Ishikawa (cell line): ENCODE data around the gene DBN1.

ENCODE experiments used
- CEBPB ChIP-seq: IDR thresholded peaks from 2 replicates; pipeline ENCODE4 v1.6.1; 2012
- CREB1 ChIP-seq: IDR thresholded peaks from 2 replicates; pipeline ENCODE4 v1.6.1; 2012; ENCODE audit warnings: low read depth
- EGR1 ChIP-seq: IDR thresholded peaks from 2 replicates; pipeline ENCODE4 v1.6.1; 2012
- EP300 ChIP-seq: IDR thresholded peaks from 2 replicates; pipeline ENCODE4 v1.6.1; 2012; ENCODE audit warnings: borderline replicate concordance
- FOXM1 ChIP-seq: IDR thresholded peaks from 2 replicates; pipeline ENCODE4 v1.6.1; 2012; ENCODE audit warnings: low read depth, borderline replicate concordance
- NFIC ChIP-seq: IDR thresholded peaks from 2 replicates; pipeline ENCODE4 v1.6.1; 2012
- RAD21 ChIP-seq: IDR thresholded peaks from 2 replicates; pipeline ENCODE4 v1.6.1; 2012; ENCODE audit warnings: low read depth
- TAF1 ChIP-seq: IDR thresholded peaks from 2 replicates; pipeline ENCODE4 v1.6.1; 2012; ENCODE audit warnings: low read depth, mild to moderate bottlenecking
- TCF12 ChIP-seq: IDR thresholded peaks from 2 replicates; pipeline ENCODE4 v1.6.1; 2012; ENCODE audit warnings: low read depth
- TEAD4 ChIP-seq: IDR thresholded peaks from 2 replicates; pipeline ENCODE4 v1.6.1; 2012
- YY1 ChIP-seq: IDR thresholded peaks from 2 replicates; pipeline ENCODE4 v1.6.1; 2012; ENCODE audit warnings: low read depth
- ZBTB7A ChIP-seq: IDR thresholded peaks from 2 replicates; pipeline ENCODE4 v1.6.1; 2012; ENCODE audit warnings: low read depth
- TF ChIP-seq, protein P1 (sequence below): IDR thresholded peaks from 2 replicates; pipeline ENCODE4 v1.6.1; 2012
- TF ChIP-seq, protein P2 (sequence below): IDR thresholded peaks from 2 replicates; pipeline ENCODE4 v1.6.1; 2012; ENCODE audit warnings: low read depth, mild to moderate bottlenecking
- TF ChIP-seq, protein P3 (sequence below): IDR thresholded peaks from 2 replicates; pipeline ENCODE4 v1.6.1; 2012

DBN1 gene

DNA sequence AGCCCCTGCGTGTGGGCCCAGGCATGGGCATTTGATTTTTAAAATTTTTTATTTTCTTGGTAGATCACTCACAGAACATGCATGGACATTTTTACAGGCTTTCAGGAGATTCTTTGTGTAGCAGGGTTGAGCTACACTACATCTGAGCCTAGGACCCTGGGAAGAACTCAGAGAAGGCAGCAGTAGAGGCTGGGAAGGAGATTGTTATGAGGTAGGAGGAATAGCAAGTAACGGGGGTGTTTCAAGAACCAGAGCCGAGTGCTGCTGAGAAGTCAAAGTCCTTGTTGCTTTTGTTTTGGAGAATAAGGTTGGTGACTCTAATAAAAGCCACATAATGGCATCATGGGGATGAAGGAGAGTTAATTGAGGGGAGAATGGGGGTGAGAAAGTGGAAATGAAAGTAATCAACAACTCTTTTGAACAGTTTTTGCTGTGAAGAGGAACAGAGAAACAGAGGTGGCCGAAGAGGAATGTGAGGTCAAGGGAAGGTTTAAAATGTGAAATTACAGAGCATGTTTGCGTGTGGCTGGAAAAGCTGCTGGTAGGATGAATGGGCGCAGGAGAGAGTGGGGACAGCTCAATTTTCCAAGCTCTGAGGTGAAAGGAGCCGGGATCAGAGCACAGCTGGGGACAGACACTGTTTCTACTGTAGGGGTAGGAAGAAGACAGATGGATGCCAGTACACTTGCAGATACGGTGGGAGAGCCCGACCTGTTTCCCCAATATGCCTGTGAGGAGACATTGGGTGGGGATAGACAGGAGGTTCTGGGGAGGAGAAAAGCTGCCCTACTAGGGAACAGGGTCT lies 28.6 kb upstream of the DBN1 start:
- TF ChIP-seq, protein P1, sequence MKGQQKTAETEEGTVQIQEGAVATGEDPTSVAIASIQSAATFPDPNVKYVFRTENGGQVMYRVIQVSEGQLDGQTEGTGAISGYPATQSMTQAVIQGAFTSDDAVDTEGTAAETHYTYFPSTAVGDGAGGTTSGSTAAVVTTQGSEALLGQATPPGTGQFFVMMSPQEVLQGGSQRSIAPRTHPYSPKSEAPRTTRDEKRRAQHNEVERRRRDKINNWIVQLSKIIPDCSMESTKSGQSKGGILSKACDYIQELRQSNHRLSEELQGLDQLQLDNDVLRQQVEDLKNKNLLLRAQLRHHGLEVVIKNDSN, result no peak

DNA sequence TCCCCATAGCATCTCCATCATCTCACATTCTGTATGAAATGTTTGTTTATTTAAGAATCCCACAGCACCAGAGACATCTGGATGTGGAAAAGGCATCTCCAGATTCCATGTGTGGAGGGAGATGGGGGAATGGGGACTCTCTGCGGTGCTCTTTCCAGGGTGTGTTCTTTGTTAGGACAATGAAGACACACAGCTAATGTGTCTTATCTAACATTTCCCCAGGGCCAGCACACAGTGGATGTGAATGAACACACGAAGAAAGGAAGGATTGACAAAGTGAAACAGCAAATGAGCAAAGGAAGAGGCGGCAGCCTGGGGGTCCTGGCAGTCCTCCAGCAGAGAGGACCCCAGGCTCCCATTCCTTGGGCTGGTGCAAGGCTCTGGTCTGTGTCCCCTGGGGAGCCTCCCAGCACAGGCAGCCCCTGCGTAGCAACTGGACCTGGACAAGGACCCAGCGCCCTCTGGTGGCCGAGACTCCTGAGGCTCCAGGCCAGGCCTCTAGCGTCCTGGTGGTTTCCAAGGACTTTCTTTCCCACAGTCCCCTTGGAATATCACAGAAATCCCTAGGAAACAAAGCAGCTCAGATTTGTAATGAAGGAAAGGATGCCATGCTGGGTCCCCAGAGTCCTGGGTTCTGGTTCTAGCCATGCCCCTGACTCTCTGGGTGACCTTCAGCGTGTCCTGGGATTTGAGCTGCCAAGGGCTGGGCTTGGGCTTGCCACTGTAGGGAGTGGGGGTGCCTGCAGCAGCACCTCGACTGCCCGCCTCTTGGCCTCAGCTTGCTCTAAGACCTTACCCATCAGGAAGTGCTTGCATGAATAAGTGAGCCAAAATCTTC lies 27.5 kb upstream of the DBN1 start:
- TF ChIP-seq RAD21 (peak; percentile 83), CEBPB (no peak)

DNA sequence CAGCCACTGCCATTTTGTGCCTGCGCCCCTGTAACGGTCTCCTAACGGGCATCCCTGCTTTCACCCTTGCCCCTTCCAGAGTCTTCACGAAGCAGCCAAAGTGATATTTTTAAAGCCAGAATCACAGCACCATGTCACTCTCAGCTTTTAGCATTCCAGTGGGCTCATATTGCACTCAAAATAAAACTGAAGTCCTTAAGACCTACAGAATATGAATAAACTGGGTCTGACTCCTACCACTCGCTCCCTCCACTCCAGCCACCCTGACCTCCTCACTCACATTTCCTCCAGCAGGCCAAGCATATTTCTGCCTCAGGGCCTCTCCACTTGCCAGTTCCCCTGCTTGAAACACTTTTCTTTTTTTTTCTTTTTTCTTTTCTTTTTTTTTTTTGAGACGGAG lies 26.4 kb upstream of the DBN1 start:
- TF ChIP-seq TAF1 (no peak), RAD21 (no peak), CEBPB (no peak), NFIC (no peak), YY1 (no peak), FOXM1 (no peak), ZBTB7A (no peak)
- TF ChIP-seq, protein P1, result no peak
- TF ChIP-seq, protein P2, sequence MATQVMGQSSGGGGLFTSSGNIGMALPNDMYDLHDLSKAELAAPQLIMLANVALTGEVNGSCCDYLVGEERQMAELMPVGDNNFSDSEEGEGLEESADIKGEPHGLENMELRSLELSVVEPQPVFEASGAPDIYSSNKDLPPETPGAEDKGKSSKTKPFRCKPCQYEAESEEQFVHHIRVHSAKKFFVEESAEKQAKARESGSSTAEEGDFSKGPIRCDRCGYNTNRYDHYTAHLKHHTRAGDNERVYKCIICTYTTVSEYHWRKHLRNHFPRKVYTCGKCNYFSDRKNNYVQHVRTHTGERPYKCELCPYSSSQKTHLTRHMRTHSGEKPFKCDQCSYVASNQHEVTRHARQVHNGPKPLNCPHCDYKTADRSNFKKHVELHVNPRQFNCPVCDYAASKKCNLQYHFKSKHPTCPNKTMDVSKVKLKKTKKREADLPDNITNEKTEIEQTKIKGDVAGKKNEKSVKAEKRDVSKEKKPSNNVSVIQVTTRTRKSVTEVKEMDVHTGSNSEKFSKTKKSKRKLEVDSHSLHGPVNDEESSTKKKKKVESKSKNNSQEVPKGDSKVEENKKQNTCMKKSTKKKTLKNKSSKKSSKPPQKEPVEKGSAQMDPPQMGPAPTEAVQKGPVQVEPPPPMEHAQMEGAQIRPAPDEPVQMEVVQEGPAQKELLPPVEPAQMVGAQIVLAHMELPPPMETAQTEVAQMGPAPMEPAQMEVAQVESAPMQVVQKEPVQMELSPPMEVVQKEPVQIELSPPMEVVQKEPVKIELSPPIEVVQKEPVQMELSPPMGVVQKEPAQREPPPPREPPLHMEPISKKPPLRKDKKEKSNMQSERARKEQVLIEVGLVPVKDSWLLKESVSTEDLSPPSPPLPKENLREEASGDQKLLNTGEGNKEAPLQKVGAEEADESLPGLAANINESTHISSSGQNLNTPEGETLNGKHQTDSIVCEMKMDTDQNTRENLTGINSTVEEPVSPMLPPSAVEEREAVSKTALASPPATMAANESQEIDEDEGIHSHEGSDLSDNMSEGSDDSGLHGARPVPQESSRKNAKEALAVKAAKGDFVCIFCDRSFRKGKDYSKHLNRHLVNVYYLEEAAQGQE, result no peak
- TF ChIP-seq, protein P3, sequence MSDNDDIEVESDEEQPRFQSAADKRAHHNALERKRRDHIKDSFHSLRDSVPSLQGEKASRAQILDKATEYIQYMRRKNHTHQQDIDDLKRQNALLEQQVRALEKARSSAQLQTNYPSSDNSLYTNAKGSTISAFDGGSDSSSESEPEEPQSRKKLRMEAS, result no peak

DNA sequence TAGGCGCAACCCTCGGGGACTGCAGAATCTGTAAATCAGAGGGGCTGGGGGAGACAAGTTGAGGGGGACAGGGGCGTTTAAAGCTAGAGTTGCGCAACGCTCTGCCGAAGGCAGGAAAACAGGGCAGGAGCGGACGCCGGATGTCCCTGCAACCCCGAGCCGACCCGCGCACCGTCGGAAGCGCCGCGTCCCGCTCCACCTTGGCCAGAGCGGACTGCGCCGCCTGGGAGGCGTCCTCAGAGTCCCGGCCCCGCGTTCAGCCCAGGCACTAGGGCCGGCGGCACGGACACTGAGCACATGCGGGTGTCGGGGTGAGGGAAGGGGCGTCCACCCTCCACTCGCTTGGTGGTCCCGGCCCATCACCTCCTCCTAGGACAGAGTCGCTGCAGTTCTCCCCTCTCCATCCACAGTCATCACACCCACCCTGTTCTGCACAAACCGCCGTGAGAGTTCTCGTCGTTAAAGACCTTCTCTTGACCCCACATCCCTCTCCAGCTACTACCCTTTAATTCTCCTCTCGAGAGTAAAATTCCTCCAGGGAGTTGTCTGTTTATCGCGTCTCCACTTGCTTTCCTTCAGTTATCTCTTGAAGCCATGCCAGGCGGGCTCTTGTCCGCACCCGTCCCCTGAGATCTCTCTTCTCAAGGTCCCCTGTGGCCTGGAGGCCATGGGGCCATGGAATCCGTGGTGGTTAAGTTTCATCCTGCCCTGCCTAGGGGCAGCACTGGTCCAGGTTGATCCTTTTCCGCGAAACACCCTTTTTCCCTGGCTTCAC lies 24.8 kb upstream of the DBN1 start:
- TF ChIP-seq NFIC (no peak), CEBPB (peak; percentile 89), FOXM1 (no peak), EP300 (no peak), RAD21 (no peak), CREB1 (no peak)
- TF ChIP-seq, protein P2, result no peak

DNA sequence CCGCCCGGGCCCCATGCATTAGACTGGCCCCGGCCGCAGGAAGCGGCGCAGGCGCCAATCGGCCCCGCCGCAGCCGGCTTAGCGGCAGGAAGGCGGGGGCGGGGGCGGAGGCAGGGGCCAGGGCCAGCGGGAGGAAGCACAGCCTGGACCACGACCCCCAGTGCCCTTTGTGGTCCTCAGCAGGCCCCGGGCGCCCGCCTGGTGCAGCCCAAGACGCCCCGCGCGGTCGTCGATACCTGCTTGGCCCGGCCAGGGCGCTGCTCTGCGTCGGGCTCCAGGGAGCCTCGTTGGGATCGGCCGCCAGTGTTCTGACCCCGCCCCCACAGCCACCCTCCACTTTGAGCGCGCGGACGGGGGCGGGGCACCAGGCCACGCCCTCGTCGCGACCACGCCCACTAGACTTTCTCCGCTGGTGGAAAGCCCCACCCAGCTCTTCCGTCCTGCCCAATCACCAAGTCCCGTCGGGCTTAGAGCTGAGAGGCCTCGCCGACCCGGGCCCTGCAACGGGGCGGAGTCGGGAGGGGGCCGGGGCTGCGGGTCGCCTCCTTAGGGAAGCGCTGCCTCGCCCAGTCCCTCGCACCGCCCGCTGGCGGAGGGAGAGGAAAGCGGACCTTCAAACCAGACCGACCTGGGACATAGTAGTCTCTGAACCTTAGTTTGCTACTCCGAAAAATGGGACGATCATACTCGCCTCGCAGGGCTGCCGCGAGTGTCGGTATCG lies 24.0 kb upstream of the DBN1 start, which contains the start of gene PDLIM7:
Gene PDLIM7, minus strand, starts transcription at position 313 of the 721 bp plus-strand sequence. CDS start 1,092 bp downstream, outside the sequence.
- TF ChIP-seq TCF12 (peak; percentile 12; the same call in 1 of the 2 replicates), TAF1 (peak; percentile 98), TEAD4 (no peak), FOXM1 (no peak), EGR1 (peak; percentile 82), ZBTB7A (peak; percentile 10; the same call in 1 of the 2 replicates)
- TF ChIP-seq, protein P2, result no peak
- TF ChIP-seq, protein P3, result peak; percentile 15; the same call in 1 of the 2 replicates
